IMR-90 (cell line): ENCODE results near the gene ANKRD33B. TPM values are rescaled to one million over a fixed set of nuclear protein-coding genes. Genes with fewer than 3 reads are reported as not detected.

Source experiments
- ATAC-seq: fragments of 200-7000 bp; cut with Tn5 transposase; 2 replicates; pipeline ENCODE4 v1.9.1; 2020; ENCODE audit warnings: low read depth, mild to moderate bottlenecking, moderate library complexity
- BruUV-seq: library from RNA; stranded (reverse); fragments of 400-500 nt; replicated peaks from 2 replicates; lab custom pipeline; 2021; lab: Mats Ljungman, UMichigan
- CTCF ChIA-PET: fragments of 300-600 bp; formaldehyde crosslinking; extraction: SDS; loops from one replicate; lab custom pipeline; 2021; ENCODE audit warnings: antibody characterized with exemption; lab: Yijun Ruan, JAX
- POLR2A ChIA-PET: fragments of 300-600 bp; sonication (Branson Sonifier 250); formaldehyde crosslinking; loops from one replicate; lab custom pipeline; 2022; ENCODE audit warnings: antibody characterized with exemption; ENCODE audit not compliant: unreplicated experiment; lab: Charles Lee
- DNase-seq: peaks from one replicate; pipeline ENCODE4 v3.0.0; 2013
- H2AFZ ChIP-seq: replicated peaks from 2 replicates; pipeline ENCODE3; 2013; ENCODE audit warnings: low read length, mild to moderate bottlenecking; ENCODE audit not compliant: poor library complexity
- H2AK5ac ChIP-seq: 2 replicates; pipeline ENCODE4 v1.6.1; 2013; ENCODE audit warnings: low read depth, low read length, inconsistent platforms
- H2AK9ac ChIP-seq: replicated peaks from 2 replicates; pipeline ENCODE3; 2013; ENCODE audit warnings: mild to moderate bottlenecking, low read depth, low read length, moderate library complexity; ENCODE audit not compliant: poor library complexity
- H2BK120ac ChIP-seq: 2 replicates; pipeline ENCODE4 v1.6.1; 2013; ENCODE audit warnings: low read depth, low read length, inconsistent platforms
- H2BK15ac ChIP-seq: 3 replicates; pipeline ENCODE4 v1.6.1; 2013; ENCODE audit warnings: low read depth, low read length, inconsistent platforms
- H2BK20ac ChIP-seq: 2 replicates; pipeline ENCODE4 v1.6.1; 2013; ENCODE audit warnings: low read depth, mild to moderate bottlenecking, inconsistent platforms, low read length, moderate library complexity
- H2BK5ac ChIP-seq: 2 replicates; pipeline ENCODE4 v1.6.1; 2013; ENCODE audit warnings: mild to moderate bottlenecking, low read depth, low read length, inconsistent platforms; ENCODE audit not compliant: poor library complexity, severe bottlenecking
- H3K14ac ChIP-seq: replicated peaks from 2 replicates; pipeline ENCODE4 v1.6.1; 2013; ENCODE audit warnings: low read depth, low read length, inconsistent platforms
- H3K18ac ChIP-seq: 2 replicates; pipeline ENCODE4 v1.6.1; 2013; ENCODE audit warnings: low read depth, low read length, control low read depth
- H3K23ac ChIP-seq: 2 replicates; pipeline ENCODE4 v1.6.1; 2013; ENCODE audit warnings: low read depth, low read length, inconsistent platforms
- H3K27ac ChIP-seq: 2 replicates; pipeline ENCODE4 v1.5.1; 2013; ENCODE audit warnings: mild to moderate bottlenecking, control low read depth, low read length; ENCODE audit not compliant: insufficient read depth
- H3K27me3 ChIP-seq: 2 replicates; pipeline ENCODE4 v1.6.1; 2013; ENCODE audit warnings: low read length; ENCODE audit not compliant: control insufficient read depth, insufficient read depth
- H3K36me3 ChIP-seq: 2 replicates; pipeline ENCODE4 v1.6.1; 2013; ENCODE audit warnings: low read length, mixed read lengths; ENCODE audit not compliant: control insufficient read depth, insufficient read depth
- H3K4ac ChIP-seq: 2 replicates; pipeline ENCODE4 v1.6.1; 2013; ENCODE audit warnings: low read depth, low read length, inconsistent platforms
- H3K4me1 ChIP-seq: 2 replicates; pipeline ENCODE4 v1.6.1; 2013; ENCODE audit warnings: low read length, mixed read lengths; ENCODE audit not compliant: control insufficient read depth, insufficient read depth
- H3K4me2 ChIP-seq: 2 replicates; pipeline ENCODE4 v1.6.1; 2013; ENCODE audit warnings: low read depth, mild to moderate bottlenecking, control low read depth, low read length, moderate library complexity
- H3K4me3 ChIP-seq: 2 replicates; pipeline ENCODE4 v1.5.1; 2013; ENCODE audit warnings: low read depth, mild to moderate bottlenecking, control low read depth, low read length, moderate library complexity; ENCODE audit not compliant: insufficient read depth
- H3K56ac ChIP-seq: 2 replicates; pipeline ENCODE4 v1.6.1; 2013; ENCODE audit warnings: low read length, inconsistent platforms; ENCODE audit not compliant: insufficient read depth; ENCODE audit errors: extremely low read depth
- H3K79me1 ChIP-seq, 2 experiments: 2 replicates each; pipeline ENCODE4 v1.6.1; 2013; ENCODE audit warnings: low read length in 2 of 2, inconsistent platforms in 1 of 2, low read depth in 1 of 2
- H3K9ac ChIP-seq: 2 replicates; pipeline ENCODE4 v1.6.1; 2013; ENCODE audit warnings: low read depth, low read length, control low read depth
- H3K9me1 ChIP-seq: 2 replicates; pipeline ENCODE4 v1.6.1; 2013; ENCODE audit warnings: low read length, inconsistent platforms; ENCODE audit not compliant: insufficient read depth
- H3K9me3 ChIP-seq: 2 replicates; pipeline ENCODE4 v1.6.1; 2013; ENCODE audit warnings: low read length; ENCODE audit not compliant: control insufficient read depth, insufficient read depth
- H4K20me1 ChIP-seq: 2 replicates; pipeline ENCODE4 v1.6.1; 2013; ENCODE audit warnings: low read length, inconsistent platforms; ENCODE audit not compliant: insufficient read depth
- H4K5ac ChIP-seq: 2 replicates; pipeline ENCODE4 v1.6.1; 2013; ENCODE audit warnings: mild to moderate bottlenecking, low read depth, low read length, control low read depth
- H4K8ac ChIP-seq, 2 experiments: 2 replicates each; pipeline ENCODE4 v1.6.1; 2013; ENCODE audit warnings: low read depth in 2 of 2, low read length in 2 of 2, control low read depth in 1 of 2, inconsistent platforms in 1 of 2
- H4K91ac ChIP-seq: 2 replicates; pipeline ENCODE4 v1.6.1; 2013; ENCODE audit warnings: low read depth, low read length, inconsistent platforms; ENCODE audit not compliant: insufficient read depth
- CEBPB ChIP-seq: IDR thresholded peaks from 2 replicates; pipeline ENCODE4 v1.6.1; 2012; ENCODE audit warnings: low read depth, low read length, improper control_type of control experiment
- MAFK ChIP-seq: IDR thresholded peaks from 2 replicates; pipeline ENCODE4 v1.6.1; 2012; ENCODE audit warnings: low read depth, low read length, improper control_type of control experiment
- WGBS, 2 experiments: methylation state at CpG; one replicate each; pipeline versions ENCODE4 v1.1.5 to v1.1.7; 2013; ENCODE audit warnings: missing lambda C conversion rate in 2 of 2; ENCODE audit not compliant: insufficient read length in 1 of 2; ENCODE audit errors: extremely low coverage in 2 of 2; 5-methylcytosine and 5-hydroxymethylcytosine counted together
- dilution Hi-C: fragments of 300-500 bp; cut with HindIII; formaldehyde crosslinking; loops from one replicate; pipeline ENCODE4 v1.14.3; 2018; ENCODE audit warnings: low sequenced_read_pairs; ENCODE audit not compliant: unreplicated experiment
- in situ Hi-C: fragments of 300-500 bp; cut with MboI; formaldehyde crosslinking; loops from 3 replicates; pipeline ENCODE4 v1.14.3; 2019; ENCODE audit warnings: low sequenced_read_pairs, inconsistent platforms, mixed read lengths
- intact Hi-C: fragments of 100-400 bp; cut with micrococcal nuclease; formaldehyde crosslinking; loops from 2 replicates; pipeline ENCODE4 v1.10.0; 2022
- polyA plus RNA-seq, 3 experiments: library from polyadenylated mRNA; depleted of rRNA; stranded (reverse); fragments of >200 nt; gene quantifications; 2 replicates each; pipeline ENCODE4 v1.2.3, GENCODE V29; 2012; ENCODE audit warnings: low replicate concordance in 1 of 3
- total RNA-seq: library from RNA; depleted of rRNA; stranded (reverse); fragments of >200 nt; gene quantifications from 2 replicates; pipeline ENCODE4 v1.2.3, GENCODE V29; 2012

ANKRD33B gene
- total and polyA plus RNA-seq, 2 of the 4 experiments (the other 2 are of a cell fraction) = 2.5 to 3.3 TPM

- Histone ChIP-seq H3K36me3 (no peaks in the 10 kb centered on the region), H2BK5ac (no peak overlapping the region), H3K79me1 (no peaks in the 10 kb centered on the region), H2AFZ (peak overlapping the region; percentile 68), H3K14ac (peak overlapping the region; percentile 83), H3K4me3 (no peak overlapping the region), H4K91ac (peak overlapping the region; percentile 13), H3K23ac (no peak overlapping the region), H3K4ac (peak overlapping the region; percentile 62; the same call in 1 of the 2 replicates), H3K9me1 (peaks cover 4% of the 10 kb centered on the region; the same call in 1 of the 2 replicates), H3K27me3 (no peaks in the 10 kb centered on the region), H3K18ac (no peak overlapping the region; the same call in 1 of the 2 replicates), H4K8ac (peak overlapping the region in 1 of 2 experiments; percentile 35; a peak in 2 of 4 replicates), H3K56ac (no peak overlapping the region), H3K9ac (no peak overlapping the region), H2BK120ac (peak overlapping the region; percentile 44), H4K20me1 (no peaks in the 10 kb centered on the region), H2AK9ac (peak overlapping the region; percentile 12), H3K9me3 (no peaks in the 10 kb centered on the region), H3K4me2 (no peak overlapping the region), H2AK5ac (peak overlapping the region; percentile 83), H2BK15ac (peak overlapping the region; percentile 6; the same call in 2 of the 3 replicates), H3K27ac (no peak overlapping the region), H2BK20ac (peak overlapping the region; percentile 67), H4K5ac (no peak overlapping the region), H3K4me1 (peaks cover 13% of the 10 kb centered on the region)
- BruUV-seq = no TSS peak
- DNase-seq = peak; percentile 49
- CTCF ChIA-PET = no interaction called here
- WGBS, 2 experiments = 63% methylated on average over 1 of the region's 3 CpGs; no CpG with 5 or more reads in 1 of the 2 experiments
- dilution Hi-C loops = no loop called here
- intact Hi-C loops = no loop called here
- POLR2A ChIA-PET = no interaction called here
- TF ChIP-seq MAFK (no peak), CEBPB (peak; percentile 35; the same call in 1 of the 2 replicates)
- in situ Hi-C loops = no loop called here
- ATAC-seq = peak; percentile 50
Observed at GRCh38 chr5:10539687-10539998, 24.2 kb upstream of the ANKRD33B start.
